ENCODE data around the gene PEBP1. TPM values are rescaled to one million over a fixed set of nuclear protein-coding genes. Genes with fewer than 3 reads are reported as not detected.
A peak's percentile ranks its signal among the peaks of the same experiment; 100 is the strongest.

PEBP1 gene
- total and polyA plus RNA-seq, 4 donors = 123 to 317 (median 167) TPM

DNA sequence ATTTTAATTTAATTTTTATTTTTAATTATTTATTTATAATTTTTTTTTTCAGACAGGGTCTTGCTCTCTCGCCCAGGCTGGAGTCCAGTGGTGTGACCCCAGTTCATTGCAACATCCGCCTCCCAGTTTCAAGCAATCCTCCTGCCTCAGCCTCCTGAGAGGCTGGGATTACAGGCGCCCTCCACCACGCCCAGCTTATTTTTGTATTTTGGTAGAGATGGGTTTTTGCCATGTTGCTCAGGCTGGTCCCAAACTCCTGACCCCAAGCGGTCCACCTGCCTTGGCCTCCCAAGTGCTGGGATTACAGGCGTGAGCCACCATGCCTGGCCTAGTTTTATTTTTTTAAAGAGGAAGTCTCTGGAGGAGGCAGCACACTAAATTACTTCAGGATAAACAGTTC is 13.7 kb upstream of the PEBP1 start:
- Histone ChIP-seq H3K27ac (ENCODE audit: low read depth in 1 of 2, low read length in 1 of 2) (no peak overlapping the region), H3K9me3 (ENCODE audit: control insufficient read depth in 4 of 4, insufficient read depth in 3 of 4, low read length in 3 of 4) (no peaks in the 10 kb centered on the region), H3K27me3 (ENCODE audit: control insufficient read depth in 3 of 3, insufficient read depth in 3 of 3, low read length in 2 of 3) (no peaks in the 10 kb centered on the region), H3K4me1 (ENCODE audit: control insufficient read depth in 5 of 5, insufficient read depth in 5 of 5, low read length in 5 of 5) (peaks cover 0 to 6% (median 0%) of the 10 kb centered on the region in 5 donors), H3K36me3 (ENCODE audit: control insufficient read depth in 4 of 4, insufficient read depth in 4 of 4, low read length in 4 of 4) (no peaks in the 10 kb centered on the region), H3K4me3 (no peak overlapping the region), H3K9ac (ENCODE audit: insufficient read depth in 1 of 2, low read length in 2 of 2) (no peak overlapping the region)
- DNase-seq = no peak
- no peak for ATAC-seq (ENCODE audit: insufficient read depth, low FRiP score)
- TF ChIP-seq CTCF (IDR thresholded peaks at IDR 0.05; ENCODE audit: control extremely low read depth, extremely low read depth) = no peak
- WGBS, 2 donors = 95 to 96% methylated on average over 6 of the region's 6 CpGs

DNA sequence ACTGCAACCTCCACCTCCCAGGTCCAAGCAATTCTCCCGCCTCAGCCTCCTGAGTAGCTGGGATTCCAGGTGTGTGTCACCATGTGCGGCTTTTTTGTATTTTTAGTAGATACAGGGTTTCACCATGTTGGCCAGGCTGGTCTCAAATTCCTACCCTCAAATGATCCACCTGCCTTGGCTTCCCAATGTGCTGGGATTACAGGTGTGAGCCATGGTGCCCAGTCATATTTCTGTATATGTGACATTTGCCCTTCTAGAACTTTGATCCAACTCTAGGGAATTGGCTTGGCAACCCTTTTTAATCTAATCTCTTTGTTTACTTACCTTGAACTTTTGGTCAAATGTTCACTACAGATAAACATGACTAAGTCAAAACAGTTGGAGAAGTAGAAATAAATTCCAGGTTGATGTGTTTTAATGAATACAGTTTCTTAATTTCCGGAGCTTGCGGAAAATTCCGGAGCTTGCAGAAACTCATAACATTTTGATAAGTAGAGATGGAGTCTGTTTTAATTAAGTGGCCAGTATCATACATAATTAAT is 11.5 kb upstream of the PEBP1 start:
- no peak overlapping the region for H3K9ac ChIP-seq (ENCODE audit: insufficient read depth in 1 of 2, low read length in 2 of 2)
- ATAC-seq (ENCODE audit: insufficient read depth, low FRiP score) (no peak), DNase-seq (no peak)
- H3K27me3 ChIP-seq (ENCODE audit: control insufficient read depth in 3 of 3, insufficient read depth in 3 of 3, low read length in 2 of 3) = no peaks in the 10 kb centered on the region
- no peaks in the 10 kb centered on the region for H3K36me3 ChIP-seq (ENCODE audit: control insufficient read depth in 4 of 4, insufficient read depth in 4 of 4, low read length in 4 of 4)
- no peaks in the 10 kb centered on the region for H3K9me3 ChIP-seq (ENCODE audit: control insufficient read depth in 4 of 4, insufficient read depth in 3 of 4, low read length in 3 of 4)
- WGBS, 2 donors = 94 to 97% methylated on average over 5 of the region's 5 CpGs
- no peak for TF ChIP-seq CTCF (IDR thresholded peaks at IDR 0.05; ENCODE audit: control extremely low read depth, extremely low read depth)
- H3K27ac ChIP-seq (ENCODE audit: low read depth in 1 of 2, low read length in 1 of 2) = no peak overlapping the region
- peaks cover 0 to 6% (median 0%) of the 10 kb centered on the region in 5 donors for H3K4me1 ChIP-seq (ENCODE audit: control insufficient read depth in 5 of 5, insufficient read depth in 5 of 5, low read length in 5 of 5)
- no peak overlapping the region for H3K4me3 ChIP-seq

- Histone ChIP-seq H3K4me1 (ENCODE audit: control insufficient read depth in 5 of 5, insufficient read depth in 5 of 5, low read length in 5 of 5) (peaks cover 0 to 4% (median 0%) of the 10 kb centered on the region in 5 donors), H3K27ac (ENCODE audit: low read depth in 1 of 2, low read length in 1 of 2) (peak overlapping the region in 1 of 2 donors; percentile 84), H3K9ac (ENCODE audit: insufficient read depth in 1 of 2, low read length in 2 of 2) (no peak overlapping the region), H3K9me3 (ENCODE audit: control insufficient read depth in 4 of 4, insufficient read depth in 3 of 4, low read length in 3 of 4) (no peaks in the 10 kb centered on the region), H3K4me3 (no peak overlapping the region), H3K27me3 (ENCODE audit: control insufficient read depth in 3 of 3, insufficient read depth in 3 of 3, low read length in 2 of 3) (no peaks in the 10 kb centered on the region), H3K36me3 (ENCODE audit: control insufficient read depth in 4 of 4, insufficient read depth in 4 of 4, low read length in 4 of 4) (no peaks in the 10 kb centered on the region)
- TF ChIP-seq CTCF (IDR thresholded peaks at IDR 0.05; ENCODE audit: control extremely low read depth, extremely low read depth) = no peak
- 95 to 97% methylated on average over 4 of the region's 4 CpGs for WGBS, 2 donors
- ATAC-seq (ENCODE audit: insufficient read depth, low FRiP score) = no peak
- DNase-seq = no peak
These were observed 10.2 kb upstream of the PEBP1 start for GRCh38 chr12:118125743-118126118.
